ENCODE measurements around the gene IL17RC. TPM values are rescaled to one million over a fixed set of nuclear protein-coding genes. Genes with fewer than 3 reads are reported as not detected.

Gene IL17RC
- total and polyA plus RNA-seq, 2 of the 8 experiments (the other 6 are each of a cell fraction or from before 2014, with no cell fraction given), result 11.8 to 13.0 TPM

DNA sequence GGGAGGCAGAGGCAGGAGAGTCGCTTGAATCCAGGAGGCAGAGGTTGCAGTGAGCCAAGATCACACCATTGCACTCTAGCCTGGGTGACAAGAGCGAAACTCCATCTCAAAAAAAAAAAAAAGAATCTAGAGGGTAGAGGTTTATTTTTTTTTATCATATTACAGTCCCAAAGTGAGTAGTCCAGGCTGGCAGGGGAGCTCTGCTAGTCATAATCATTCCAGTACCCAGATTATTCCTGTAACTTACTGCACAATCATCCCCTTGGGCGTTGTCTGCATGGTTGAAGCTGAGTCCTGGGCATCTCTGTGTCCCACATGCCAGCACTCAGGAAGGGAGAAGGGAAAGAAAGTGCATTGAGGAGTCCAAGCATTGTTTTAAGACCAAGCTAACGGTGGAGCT lies 25.3 kb downstream of the IL17RC start:
- no peak overlapping the region for H2BK5ac ChIP-seq (ENCODE audit: low read depth, low read length)
- H2AK5ac ChIP-seq (ENCODE audit: low read depth, low read length), result no peak overlapping the region
- H2BK15ac ChIP-seq (ENCODE audit: low read length), result no peak overlapping the region
- no peak overlapping the region for H4K5ac ChIP-seq (ENCODE audit: insufficient read length, low read depth, low read length)
- no peaks in the 10 kb centered on the region for H3K79me2 ChIP-seq (ENCODE audit: control insufficient read depth in 1 of 2, insufficient read depth in 2 of 2, low read length in 2 of 2)
- no peak overlapping the region for H2BK12ac ChIP-seq (ENCODE audit: low read depth, low read length)
- H3K23me2 ChIP-seq (ENCODE audit: low read depth, low read length), result peaks cover 13% of the 10 kb centered on the region; the same call in 1 of the 2 replicates
- H3K4me1 ChIP-seq (replicated peaks in 1 of 4; ENCODE audit: control insufficient read depth in 3 of 4, insufficient read depth in 4 of 4, low read length in 3 of 4), result peaks cover 0 to 4% (median 1%) of the 10 kb centered on the region in 4 experiments; a peak in 4 of 7 replicates
- no peak overlapping the region for H4K8ac ChIP-seq (ENCODE audit: extremely low read depth, insufficient read depth, low read length)
- no peaks in the 10 kb centered on the region for H3K79me1 ChIP-seq (ENCODE audit: low read depth, low read length)
- FAIRE-seq (no peak), DNase-seq (ENCODE audit: low read depth in 1 of 2, low spot score in 2 of 2) (no peak)
- WGBS, 2 experiments (ENCODE audit: extremely low coverage in 1 of 2, insufficient coverage in 1 of 2, insufficient read length in 1 of 2, insufficient replicate concordance in 2 of 2, low coverage in 1 of 2, low lambda C conversion rate in 2 of 2, missing lambda C conversion rate in 1 of 2), result 75% methylated on average over 2 of the region's 4 CpGs; no CpG with 5 or more reads in 1 of the 2 experiments
- no peak overlapping the region for H3K18ac ChIP-seq (ENCODE audit: extremely low read depth, low read length)
- no peak overlapping the region for H3K9ac ChIP-seq (replicated peaks in 1 of 4; ENCODE audit: extremely low read depth in 1 of 4, low read depth in 3 of 4, low read length in 3 of 4)
- no peaks in the 10 kb centered on the region for H4K20me1 ChIP-seq (replicated peaks in 1 of 2; ENCODE audit: control insufficient read depth in 1 of 2, insufficient read depth in 2 of 2, low read length in 2 of 2)
- no peak overlapping the region for H3K23ac ChIP-seq (ENCODE audit: insufficient read length)
- no peaks in the 10 kb centered on the region for H3K27me3 ChIP-seq (replicated peaks in 1 of 4; ENCODE audit: control insufficient read depth in 3 of 4, extremely low read depth in 1 of 4, insufficient read depth in 3 of 4, low read length in 3 of 4)
- H3K4me2 ChIP-seq (ENCODE audit: insufficient read depth in 1 of 2, low read depth in 2 of 2, low read length in 2 of 2), result no peak overlapping the region
- H3K9me3 ChIP-seq (ENCODE audit: insufficient read depth in 2 of 2, low read depth in 1 of 2, low read length in 1 of 2), result peaks cover 0 to 4% of the 10 kb centered on the region in 2 experiments; a peak in 1 of 4 replicates
- no peak overlapping the region for H3K4ac ChIP-seq (replicated peaks; ENCODE audit: insufficient read length, low read depth, low read length)
- H3K36me3 ChIP-seq (ENCODE audit: control insufficient read depth in 2 of 4, insufficient read depth in 4 of 4, low read length in 3 of 4), result no peaks in the 10 kb centered on the region
- H3K14ac ChIP-seq (ENCODE audit: insufficient read length), result no peak overlapping the region
- no peak overlapping the region for H2AFZ ChIP-seq (ENCODE audit: low read length)
- TF ChIP-seq EZH2 (IDR thresholded peaks at IDR 0.05; ENCODE audit: low read depth, low read length, severe bottlenecking) (no peak), TEAD4 (IDR thresholded peaks at IDR 0.05; ENCODE audit: low read depth, low read length) (no peak), GTF2F1 (IDR thresholded peaks at IDR 0.05; ENCODE audit: borderline replicate concordance, low read depth, low read length) (no peak), PHF8 (conservative IDR thresholded peaks at IDR 0.05; ENCODE audit: low read depth, low read length) (no peak), ASH2L (IDR thresholded peaks at IDR 0.05; ENCODE audit: low read length) (no peak), FOSL1 (IDR thresholded peaks at IDR 0.05; ENCODE audit: insufficient read depth, low read depth, low read length) (no peak), JUN (IDR thresholded peaks at IDR 0.05; ENCODE audit: low read depth, low read length) (no peak), CREB1 (IDR thresholded peaks at IDR 0.05) (no peak), KDM1A (IDR thresholded peaks at IDR 0.05; ENCODE audit: borderline replicate concordance, low read length) (no peak), SAP30 (IDR thresholded peaks at IDR 0.05; ENCODE audit: insufficient read depth, insufficient replicate concordance, low read length) (no peak), SIRT6 (IDR thresholded peaks at IDR 0.05; ENCODE audit: low read length) (no peak)
- TF ChIP-seq, protein P1, sequence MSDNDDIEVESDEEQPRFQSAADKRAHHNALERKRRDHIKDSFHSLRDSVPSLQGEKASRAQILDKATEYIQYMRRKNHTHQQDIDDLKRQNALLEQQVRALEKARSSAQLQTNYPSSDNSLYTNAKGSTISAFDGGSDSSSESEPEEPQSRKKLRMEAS (IDR thresholded peaks at IDR 0.05), result no peak
- no peak overlapping the region for H3K4me3 ChIP-seq (ENCODE audit: extremely low read depth in 1 of 4, insufficient read depth in 2 of 4, low read depth in 3 of 4, low read length in 4 of 4)
- H3K27ac ChIP-seq (ENCODE audit: low read depth, low read length), result no peak overlapping the region
- ChIA-PET POLR2A (ENCODE audit: partially characterized antibody) (interaction anchor here (0.9 to 1.8 kb wide), 10 partner anchors 8 to 149 kb away, joined by 3 to 6 read pairs (median 3); partner anchors contain the start of genes ARPC4, CRELD1, PRRT3 and TTLL3), CTCF (ENCODE audit: partially characterized antibody) (interaction anchor here (0.6 to 2.1 kb wide), 8 partner anchors 10 to 115 kb away, joined by 3 to 8 read pairs (median 5); partner anchors contain the start of gene PRRT3)
- no peak overlapping the region for H2BK20ac ChIP-seq (ENCODE audit: low read length)
- H3K56ac ChIP-seq (replicated peaks; ENCODE audit: insufficient read length, low read depth, low read length), result no peak overlapping the region
- H2BK120ac ChIP-seq (replicated peaks; ENCODE audit: low read depth, low read length), result no peak overlapping the region
- no peak overlapping the region for H4K91ac ChIP-seq (replicated peaks; ENCODE audit: insufficient read length, low read length)
